Neural cell (in vitro differentiated cells): ENCODE measurements around the gene USP49. TPM values are rescaled to one million over a fixed set of nuclear protein-coding genes. Genes with fewer than 3 reads are reported as not detected.

ENCODE experiments used
- H2AFZ ChIP-seq: fragments of 200-600, 300-800 bp; sonication (generic), shearing (Covaris generic); 2 replicates; pipeline ENCODE4 v1.6.0; 2014; ENCODE audit warnings: low read depth, mild to moderate bottlenecking, antibody characterized with exemption, low read length, moderate library complexity
- H3F3A ChIP-seq: fragments of 200-600 bp; shearing (Covaris generic); 2 replicates; pipeline ENCODE4 v1.6.1; 2016; ENCODE audit warnings: mild to moderate bottlenecking, moderate library complexity, mixed read lengths, antibody characterized with exemption, low read length; ENCODE audit not compliant: insufficient read depth, poor library complexity, severe bottlenecking
- H3K27ac ChIP-seq: fragments of 200-600, 300-800 bp; sonication (generic), shearing (Covaris generic); 2 replicates; pipeline ENCODE4 v1.5.1; 2014; ENCODE audit warnings: mild to moderate bottlenecking, low read length, moderate library complexity
- H3K27me3 ChIP-seq: fragments of 300-800, 200-600 bp; sonication (generic), shearing (Covaris generic); 2 replicates; pipeline ENCODE4 v1.6.0; 2014; ENCODE audit warnings: mild to moderate bottlenecking, low read depth, low read length, moderate library complexity; ENCODE audit not compliant: insufficient read depth
- H3K36me3 ChIP-seq: fragments of 300-800, 200-600 bp; sonication (generic), shearing (Covaris generic); 2 replicates; pipeline ENCODE4 v1.5.1; 2014; ENCODE audit warnings: mild to moderate bottlenecking, antibody characterized with exemption, low read length, moderate library complexity; ENCODE audit not compliant: insufficient read depth
- H3K4me2 ChIP-seq: fragments of 300-800, 200-600 bp; sonication (generic), shearing (Covaris generic); 2 replicates; pipeline ENCODE4 v1.6.0; 2014; ENCODE audit warnings: mild to moderate bottlenecking, low read length
- H3K4me3 ChIP-seq: fragments of 300-800, 200-600 bp; sonication (generic), shearing (Covaris generic); 2 replicates; pipeline ENCODE4 v1.5.1; 2014; ENCODE audit warnings: mild to moderate bottlenecking, low read length, moderate library complexity
- H3K79me2 ChIP-seq: fragments of 200-600 bp; shearing (Covaris generic); replicated peaks from 2 replicates; pipeline ENCODE4 v1.6.0; 2014; ENCODE audit warnings: mild to moderate bottlenecking, low read length, moderate library complexity; ENCODE audit not compliant: insufficient read depth
- H3K9ac ChIP-seq: fragments of 300-800, 200-600 bp; sonication (generic), shearing (Covaris generic); 2 replicates; pipeline ENCODE4 v1.6.1; 2016; ENCODE audit warnings: mild to moderate bottlenecking, low read length, mixed read lengths
- H3K9me2 ChIP-seq: fragments of 200-600 bp; shearing (Covaris generic); 2 replicates; pipeline ENCODE4 v1.6.1; 2016; ENCODE audit warnings: mild to moderate bottlenecking, low read length, mixed read lengths; ENCODE audit not compliant: insufficient read depth
- H3K9me3 ChIP-seq: fragments of 200-600, 300-800 bp; sonication (generic), shearing (Covaris generic); 2 replicates; pipeline ENCODE4 v1.6.1; 2016; ENCODE audit warnings: mild to moderate bottlenecking, mixed run types, low read length, moderate library complexity, mixed read lengths
- H4K20me1 ChIP-seq: fragments of 200-600 bp; shearing (Covaris generic); 2 replicates; pipeline ENCODE4 v1.6.1; 2016; ENCODE audit warnings: mild to moderate bottlenecking, mixed run types; ENCODE audit not compliant: insufficient read depth
- CTCF ChIP-seq: fragments of 450-650 bp; IDR thresholded peaks from 2 replicates; pipeline ENCODE4 v1.5.1; 2014; ENCODE audit warnings: antibody characterized with exemption, mild to moderate bottlenecking, moderate library complexity; ENCODE audit not compliant: poor library complexity, severe bottlenecking
- EP300 ChIP-seq: fragments of 450-650 bp; conservative IDR thresholded peaks from 2 replicates; pipeline ENCODE4 v1.6.1; 2014; ENCODE audit warnings: antibody characterized with exemption, mild to moderate bottlenecking, moderate library complexity; ENCODE audit not compliant: poor library complexity, severe bottlenecking
- EZH2 ChIP-seq: fragments of 200-600, 300-800 bp; shearing (Covaris generic), sonication (generic); IDR thresholded peaks from 2 replicates; pipeline ENCODE4 v1.6.1; 2014; ENCODE audit warnings: antibody characterized with exemption, low read length, borderline replicate concordance, mild to moderate bottlenecking; ENCODE audit not compliant: insufficient read depth, poor library complexity, severe bottlenecking
- MXI1 ChIP-seq: fragments of 450-650 bp; conservative IDR thresholded peaks from 2 replicates; pipeline ENCODE4 v1.6.1; 2014; ENCODE audit warnings: antibody characterized with exemption, mild to moderate bottlenecking; ENCODE audit not compliant: poor library complexity, severe bottlenecking
- POLR2AphosphoS5 ChIP-seq: IDR thresholded peaks from 2 replicates; pipeline ENCODE4 v1.6.1; 2012
- RAD21 ChIP-seq: fragments of 450-650 bp; conservative IDR thresholded peaks from 2 replicates; pipeline ENCODE4 v1.6.1; 2014; ENCODE audit warnings: antibody characterized with exemption, mild to moderate bottlenecking, moderate library complexity
- SMC3 ChIP-seq: fragments of 450-650 bp; conservative IDR thresholded peaks from 2 replicates; pipeline ENCODE4 v1.6.1; 2014; ENCODE audit warnings: antibody characterized with exemption, mild to moderate bottlenecking, moderate library complexity; ENCODE audit not compliant: poor library complexity
- TAF1 ChIP-seq: IDR thresholded peaks from 2 replicates; pipeline ENCODE4 v1.6.1; 2012; ENCODE audit warnings: low read depth
- polyA plus RNA-seq: library from polyadenylated mRNA; depleted of rRNA; stranded (reverse); fragments of >200 nt; gene quantifications from 2 replicates; pipeline ENCODE4 v1.2.3, GENCODE V29; 2014
- TF ChIP-seq, protein P1 (sequence below): IDR thresholded peaks from 2 replicates; pipeline ENCODE4 v1.6.1; 2012; ENCODE audit warnings: borderline replicate concordance

Gene USP49
- polyA plus RNA-seq, 1 donor from 2014 or later: 23.5 TPM

GRCh38 chr6:41934278-41935192 lies 39.4 kb upstream of the USP49 start:
- Histone ChIP-seq H3K9ac (no peak overlapping the region), H3K79me2 (no peaks in the 10 kb centered on the region), H3K36me3 (no peaks in the 10 kb centered on the region), H3K4me2 (no peak overlapping the region), H2AFZ (no peak overlapping the region), H3K4me3 (no peak overlapping the region), H3K27ac (no peak overlapping the region), H3K9me3 (no peaks in the 10 kb centered on the region), H3K27me3 (no peaks in the 10 kb centered on the region), H3F3A (no peaks in the 10 kb centered on the region), H3K9me2 (no peaks in the 10 kb centered on the region), H4K20me1 (no peaks in the 10 kb centered on the region)
- TF ChIP-seq EZH2: no peak
- TF ChIP-seq TAF1: no peak
- TF ChIP-seq SMC3: no peak
- no peak for TF ChIP-seq POLR2AphosphoS5
- no peak for TF ChIP-seq MXI1
- TF ChIP-seq CTCF: no peak
- TF ChIP-seq EP300: no peak
- no peak for TF ChIP-seq RAD21
- TF ChIP-seq, protein P1, sequence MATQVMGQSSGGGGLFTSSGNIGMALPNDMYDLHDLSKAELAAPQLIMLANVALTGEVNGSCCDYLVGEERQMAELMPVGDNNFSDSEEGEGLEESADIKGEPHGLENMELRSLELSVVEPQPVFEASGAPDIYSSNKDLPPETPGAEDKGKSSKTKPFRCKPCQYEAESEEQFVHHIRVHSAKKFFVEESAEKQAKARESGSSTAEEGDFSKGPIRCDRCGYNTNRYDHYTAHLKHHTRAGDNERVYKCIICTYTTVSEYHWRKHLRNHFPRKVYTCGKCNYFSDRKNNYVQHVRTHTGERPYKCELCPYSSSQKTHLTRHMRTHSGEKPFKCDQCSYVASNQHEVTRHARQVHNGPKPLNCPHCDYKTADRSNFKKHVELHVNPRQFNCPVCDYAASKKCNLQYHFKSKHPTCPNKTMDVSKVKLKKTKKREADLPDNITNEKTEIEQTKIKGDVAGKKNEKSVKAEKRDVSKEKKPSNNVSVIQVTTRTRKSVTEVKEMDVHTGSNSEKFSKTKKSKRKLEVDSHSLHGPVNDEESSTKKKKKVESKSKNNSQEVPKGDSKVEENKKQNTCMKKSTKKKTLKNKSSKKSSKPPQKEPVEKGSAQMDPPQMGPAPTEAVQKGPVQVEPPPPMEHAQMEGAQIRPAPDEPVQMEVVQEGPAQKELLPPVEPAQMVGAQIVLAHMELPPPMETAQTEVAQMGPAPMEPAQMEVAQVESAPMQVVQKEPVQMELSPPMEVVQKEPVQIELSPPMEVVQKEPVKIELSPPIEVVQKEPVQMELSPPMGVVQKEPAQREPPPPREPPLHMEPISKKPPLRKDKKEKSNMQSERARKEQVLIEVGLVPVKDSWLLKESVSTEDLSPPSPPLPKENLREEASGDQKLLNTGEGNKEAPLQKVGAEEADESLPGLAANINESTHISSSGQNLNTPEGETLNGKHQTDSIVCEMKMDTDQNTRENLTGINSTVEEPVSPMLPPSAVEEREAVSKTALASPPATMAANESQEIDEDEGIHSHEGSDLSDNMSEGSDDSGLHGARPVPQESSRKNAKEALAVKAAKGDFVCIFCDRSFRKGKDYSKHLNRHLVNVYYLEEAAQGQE: no peak

DNA sequence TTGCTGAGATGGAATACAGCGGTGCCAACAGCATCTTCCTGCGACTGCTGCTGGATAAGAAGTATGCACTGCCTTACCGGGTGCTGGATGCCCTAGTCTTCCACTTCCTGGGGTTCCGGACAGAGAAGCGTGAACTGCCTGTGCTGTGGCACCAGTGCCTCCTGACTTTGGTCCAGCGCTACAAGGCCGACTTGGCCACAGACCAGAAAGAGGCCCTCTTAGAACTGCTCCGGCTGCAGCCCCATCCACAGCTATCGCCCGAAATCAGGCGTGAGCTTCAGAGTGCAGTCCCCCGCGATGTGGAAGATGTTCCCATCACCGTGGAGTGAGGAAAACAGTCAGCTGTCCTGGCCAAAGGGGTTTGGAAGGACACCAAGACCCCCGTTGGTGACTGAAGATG lies 37.2 kb upstream of the USP49 start:
- Histone ChIP-seq H3K79me2 (no peaks in the 10 kb centered on the region), H3K4me3 (no peak overlapping the region), H3K36me3 (no peaks in the 10 kb centered on the region), H3K27me3 (no peaks in the 10 kb centered on the region), H4K20me1 (no peaks in the 10 kb centered on the region), H3F3A (no peaks in the 10 kb centered on the region), H3K9me3 (no peaks in the 10 kb centered on the region), H3K4me2 (no peak overlapping the region), H3K27ac (no peak overlapping the region), H3K9ac (no peak overlapping the region), H2AFZ (no peak overlapping the region), H3K9me2 (no peaks in the 10 kb centered on the region)
- TF ChIP-seq, protein P1: no peak
- no peak for TF ChIP-seq EZH2
- TF ChIP-seq POLR2AphosphoS5: no peak
- TF ChIP-seq CTCF: no peak
- TF ChIP-seq MXI1: no peak
- TF ChIP-seq RAD21: no peak
- no peak for TF ChIP-seq EP300
